Measurements from ENCODE around the gene CCDC89. TPM values are rescaled to one million over a fixed set of nuclear protein-coding genes. Genes with fewer than 3 reads are reported as not detected.

The CCDC89 gene
- total and polyA plus RNA-seq, 2 of the 13 experiments (the other 11 are each of a cell fraction or from before 2014, with no cell fraction given): 0.13 to 0.38 TPM

DNA sequence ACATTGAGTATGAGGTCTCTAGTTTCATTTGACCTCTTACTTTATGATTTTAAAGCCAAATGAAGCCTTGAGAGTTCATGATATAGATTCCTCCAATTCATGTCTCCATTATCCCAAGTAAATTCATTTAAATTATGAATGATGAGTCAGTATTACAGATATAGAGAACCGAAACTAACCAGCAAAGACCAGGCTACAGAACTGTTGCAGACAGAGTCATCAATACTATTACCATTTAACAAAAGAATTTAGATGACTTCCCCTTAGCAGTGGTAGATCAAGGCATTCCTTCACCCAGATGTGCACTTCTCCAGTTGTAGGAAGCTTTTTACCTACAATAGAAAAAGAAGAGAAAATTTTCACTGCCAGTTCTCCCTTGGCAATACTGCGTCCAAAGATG is 11.8 kb upstream of the CCDC89 start:
- ChIA-PET POLR2A (no interaction called here), CTCF (ENCODE audit: low intra/inter-chr PET ratio, low total read pairs) (no interaction called here)
- Histone ChIP-seq H3K27me3 (ENCODE audit: control insufficient read depth in 1 of 2, insufficient read depth in 2 of 2, low read length in 2 of 2) (no peaks in the 10 kb centered on the region), H3K4me2 (ENCODE audit: low read depth, low read length) (no peak overlapping the region), H3K79me2 (ENCODE audit: insufficient read depth, low read length) (no peaks in the 10 kb centered on the region), H3K9me3 (ENCODE audit: low read length) (no peaks in the 10 kb centered on the region), H3K36me3 (replicated peaks in 1 of 2; ENCODE audit: control insufficient read depth in 1 of 2, insufficient read depth in 2 of 2, low read length in 2 of 2) (no peaks in the 10 kb centered on the region), H3K4me3 (replicated peaks in 1 of 3; ENCODE audit: insufficient read depth in 1 of 3, low read depth in 2 of 3, low read length in 3 of 3) (no peak overlapping the region), H3K9ac (ENCODE audit: insufficient read depth, low read depth, low read length) (no peak overlapping the region), H4K20me1 (ENCODE audit: insufficient read depth, low read length) (no peaks in the 10 kb centered on the region), H3K27ac (ENCODE audit: extremely low read length, insufficient read depth, low read length) (no peak overlapping the region), H2AFZ (ENCODE audit: low read length) (no peak overlapping the region), H3K4me1 (ENCODE audit: insufficient read depth, low read length) (no peaks in the 10 kb centered on the region)
- in situ Hi-C loops (cut with HindIII; ENCODE audit: extremely low pct_ligation_motif_present, low pct_unique_long_range_greater_than_20kb): no loop called here
- FAIRE-seq (no peak), ATAC-seq (no peak), DNase-seq (ENCODE audit: low spot score) (no peak)
- 33% methylated on average over 2 of the region's 2 CpGs for WGBS (ENCODE audit: low lambda C conversion rate)
- BruUV-seq (replicated peaks): no TSS peak
- intact Hi-C loops (cut with micrococcal nuclease; ENCODE audit: unreplicated experiment): no loop called here
- TF ChIP-seq CREBL2 (CRISPR knock-in tag; IDR thresholded peaks at IDR 0.05; ENCODE audit: borderline replicate concordance): no peak
- no peak for TF ChIP-seq CCAR2 (optimal IDR thresholded peaks at IDR 0.05; ENCODE audit: low read depth, low read length)
- TF ChIP-seq FLYWCH1 (CRISPR knock-in tag; IDR thresholded peaks at IDR 0.05): no peak

DNA sequence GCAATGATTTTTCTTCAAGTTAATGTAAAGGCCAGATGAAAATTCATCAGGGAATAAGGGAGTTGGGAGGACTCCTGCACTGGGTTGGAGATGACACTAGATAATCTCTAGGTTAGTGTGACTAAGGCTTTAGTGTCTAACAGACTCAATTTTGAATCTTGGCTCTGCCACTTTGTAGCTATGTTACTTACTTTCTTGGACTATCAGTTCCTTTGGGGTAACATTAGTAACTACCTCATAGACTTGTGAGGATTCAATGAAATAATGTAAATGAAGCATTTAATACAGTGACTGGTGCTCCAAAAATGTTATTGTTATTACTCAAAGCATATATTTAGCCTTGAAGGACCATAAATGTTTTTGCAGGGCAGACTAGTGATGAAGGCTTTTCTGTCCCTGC is 9.6 kb upstream of the CCDC89 start:
- POLR2A ChIA-PET: no interaction called here
- BruUV-seq (replicated peaks): no TSS peak
- no peaks in the 10 kb centered on the region for H4K20me1 ChIP-seq (ENCODE audit: insufficient read depth, low read length)
- no peaks in the 10 kb centered on the region for H3K79me2 ChIP-seq (ENCODE audit: insufficient read depth, low read length)
- no peak overlapping the region for H3K9ac ChIP-seq (ENCODE audit: insufficient read depth, low read depth, low read length)
- no peak overlapping the region for H2AFZ ChIP-seq (ENCODE audit: low read length)
- no peaks in the 10 kb centered on the region for H3K4me1 ChIP-seq (ENCODE audit: insufficient read depth, low read length)
- in situ Hi-C loops (cut with HindIII; ENCODE audit: extremely low pct_ligation_motif_present, low pct_unique_long_range_greater_than_20kb): no loop called here
- intact Hi-C loops (cut with micrococcal nuclease; ENCODE audit: unreplicated experiment): no loop called here
- FAIRE-seq: no peak
- no peaks in the 10 kb centered on the region for H3K36me3 ChIP-seq (replicated peaks in 1 of 2; ENCODE audit: control insufficient read depth in 1 of 2, insufficient read depth in 2 of 2, low read length in 2 of 2)
- no peaks in the 10 kb centered on the region for H3K9me3 ChIP-seq (ENCODE audit: low read length)
- ATAC-seq: no peak
- H3K27me3 ChIP-seq (ENCODE audit: control insufficient read depth in 1 of 2, insufficient read depth in 2 of 2, low read length in 2 of 2): no peaks in the 10 kb centered on the region
- no peak overlapping the region for H3K4me3 ChIP-seq (replicated peaks in 1 of 3; ENCODE audit: insufficient read depth in 1 of 3, low read depth in 2 of 3, low read length in 3 of 3)
- no peak overlapping the region for H3K4me2 ChIP-seq (ENCODE audit: low read depth, low read length)
- DNase-seq (ENCODE audit: low spot score): no peak
- CTCF ChIA-PET (ENCODE audit: low intra/inter-chr PET ratio, low total read pairs): no interaction called here
- no peak overlapping the region for H3K27ac ChIP-seq (ENCODE audit: extremely low read length, insufficient read depth, low read length)
- TF ChIP-seq, protein P1, sequence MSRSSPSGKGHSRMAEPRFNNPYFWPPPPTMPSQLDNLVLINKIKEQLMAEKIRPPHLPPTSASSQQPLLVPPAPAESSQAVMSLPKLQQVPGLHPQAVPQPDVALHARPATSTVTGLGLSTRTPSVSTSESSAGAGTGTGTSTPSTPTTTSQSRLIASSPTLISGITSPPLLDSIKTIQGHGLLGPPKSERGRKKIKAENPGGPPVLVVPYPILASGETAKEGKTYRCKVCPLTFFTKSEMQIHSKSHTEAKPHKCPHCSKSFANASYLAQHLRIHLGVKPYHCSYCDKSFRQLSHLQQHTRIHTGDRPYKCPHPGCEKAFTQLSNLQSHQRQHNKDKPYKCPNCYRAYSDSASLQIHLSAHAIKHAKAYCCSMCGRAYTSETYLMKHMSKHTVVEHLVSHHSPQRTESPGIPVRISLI (CRISPR knock-in tag; IDR thresholded peaks at IDR 0.05; ENCODE audit: borderline replicate concordance): no peak
- TF ChIP-seq FIP1L1 (IDR thresholded peaks at IDR 0.05; ENCODE audit: borderline replicate concordance, insufficient read depth, low read depth, low read length) (no peak), HES4 (CRISPR knock-in tag; IDR thresholded peaks at IDR 0.05; ENCODE audit: borderline replicate concordance) (no peak), LCORL (IDR thresholded peaks at IDR 0.05) (no peak), LCORL (CRISPR knock-in tag; IDR thresholded peaks at IDR 0.05) (no peak), ZNF775 (CRISPR knock-in tag; IDR thresholded peaks at IDR 0.05; ENCODE audit: borderline replicate concordance) (no peak), ZNF263 (CRISPR knock-in tag; IDR thresholded peaks at IDR 0.05) (no peak), NR3C1 (CRISPR knock-in tag; IDR thresholded peaks at IDR 0.05) (no peak), TAF1 (CRISPR knock-in tag; IDR thresholded peaks at IDR 0.05) (no peak), ZNF180 (CRISPR knock-in tag; IDR thresholded peaks at IDR 0.05; ENCODE audit: borderline replicate concordance, low read depth) (no peak), SAP130 (CRISPR knock-in tag; IDR thresholded peaks at IDR 0.05; ENCODE audit: low read depth) (no peak), ZNF232 (CRISPR knock-in tag; IDR thresholded peaks at IDR 0.05; ENCODE audit: borderline replicate concordance) (no peak), NFRKB (IDR thresholded peaks at IDR 0.05) (no peak), PRDM10 (CRISPR knock-in tag; IDR thresholded peaks at IDR 0.05; ENCODE audit: low read depth) (no peak)

All from HepG2 (cell line).